ENCODE data around the gene TGFA.

TGFA gene

DNA sequence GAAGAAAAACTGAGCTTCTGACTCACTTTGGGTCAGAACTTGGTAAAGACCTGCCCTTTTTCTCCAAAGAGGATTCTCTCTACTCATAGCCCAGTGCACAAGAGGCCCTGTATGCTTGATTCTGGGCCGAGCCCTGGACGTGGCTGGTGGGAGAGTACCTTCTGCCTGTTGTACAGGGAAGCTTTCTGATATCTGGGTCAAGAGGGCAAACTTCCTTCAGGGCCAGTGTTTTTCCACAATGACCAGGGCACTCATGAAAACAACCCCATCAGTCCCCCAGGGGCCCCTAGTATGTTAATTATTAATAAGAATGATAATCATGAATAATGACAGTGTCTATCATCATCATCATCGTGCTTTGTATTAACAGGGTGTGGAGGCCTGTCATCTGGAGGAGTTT is 90.0 kb downstream of the TGFA start:
- DNase-seq (ENCODE audit: low read depth in 2 of 2) = no peak

DNA sequence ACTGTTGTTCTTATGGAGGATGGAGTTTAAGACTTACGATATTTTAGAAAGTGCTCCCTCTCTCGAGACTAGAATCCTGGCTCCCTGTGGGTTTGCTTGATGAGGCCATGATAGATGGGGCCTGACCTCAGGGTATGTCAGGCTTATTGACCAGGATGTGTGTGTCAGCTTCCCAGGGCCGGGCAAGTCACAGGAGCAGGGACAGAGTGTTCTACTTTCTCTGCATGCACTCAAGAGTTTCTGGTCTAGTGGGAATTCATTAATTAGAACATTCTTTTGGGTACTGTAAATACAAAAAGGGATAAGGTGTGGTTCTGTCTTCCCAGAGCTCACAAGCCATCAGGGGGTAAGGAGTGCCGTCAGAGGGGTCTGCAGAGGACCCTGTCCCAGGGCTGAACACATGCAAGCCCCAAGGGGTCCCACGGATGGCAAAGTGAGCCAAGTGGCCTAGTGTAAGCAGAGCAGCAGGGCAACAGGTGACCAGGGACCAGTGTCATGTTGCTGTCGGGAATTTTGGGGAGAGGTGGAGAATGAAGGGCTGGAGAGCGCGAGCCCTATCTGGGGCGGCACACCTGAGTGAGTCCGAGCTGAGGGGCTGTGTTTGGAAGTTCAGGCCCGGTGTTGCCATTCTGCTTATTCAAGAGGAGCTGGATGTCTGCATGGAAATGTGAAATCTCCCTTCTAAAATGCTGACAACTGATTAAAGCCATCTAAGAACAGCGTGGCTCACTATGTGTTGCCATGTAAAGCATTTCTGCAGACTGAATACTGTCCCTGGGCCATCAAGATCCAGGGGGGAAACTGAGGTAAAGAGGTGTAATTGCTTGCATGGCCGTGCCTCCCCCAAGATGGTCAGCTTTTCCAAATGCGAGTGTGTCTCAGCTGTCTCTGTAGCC is 91.4 kb downstream of the TGFA start:
- no peak for DNase-seq (ENCODE audit: low read depth in 2 of 2)

DNA sequence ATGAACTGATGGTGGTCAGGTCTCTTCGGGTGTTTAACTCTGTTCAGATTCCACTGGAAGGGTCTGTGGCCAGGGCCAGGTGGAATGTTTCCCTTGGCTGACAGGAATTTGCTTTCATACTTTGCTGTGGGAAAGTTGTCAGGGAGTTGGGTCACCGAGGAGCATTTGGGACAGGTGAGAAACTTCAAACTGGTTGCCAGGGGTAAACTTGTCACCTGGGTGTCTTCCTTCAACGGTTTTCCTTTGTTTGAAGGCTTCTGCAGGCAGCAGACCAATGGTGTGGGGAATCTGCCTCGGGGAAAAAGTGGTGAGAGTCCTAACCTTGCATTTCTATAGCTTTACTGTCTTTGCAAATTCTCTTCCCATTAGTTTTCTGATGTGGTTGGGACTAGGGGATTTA is 92.2 kb downstream of the TGFA start:
- DNase-seq (ENCODE audit: low read depth in 2 of 2) = no peak

DNA sequence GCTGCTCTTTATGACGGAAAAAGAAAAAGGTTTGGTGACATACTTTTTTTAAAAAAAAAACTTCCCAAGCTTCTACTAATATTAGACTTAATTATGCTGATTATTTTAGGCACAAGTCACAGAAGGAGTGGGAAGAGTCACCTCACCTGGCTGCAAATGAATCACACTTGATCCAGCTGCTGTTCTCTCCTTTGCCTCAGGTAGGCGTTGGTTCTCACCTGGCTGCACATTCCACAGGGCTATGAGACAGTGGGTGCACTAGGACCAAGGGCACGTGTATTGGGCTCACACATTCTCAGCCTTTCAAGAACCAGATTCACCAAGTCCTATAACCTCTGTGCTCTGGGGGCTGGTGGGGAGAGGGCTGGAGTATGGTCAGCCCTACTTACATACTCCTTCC is 93.3 kb downstream of the TGFA start:
- DNase-seq (ENCODE audit: low read depth in 2 of 2) = no peak

DNA sequence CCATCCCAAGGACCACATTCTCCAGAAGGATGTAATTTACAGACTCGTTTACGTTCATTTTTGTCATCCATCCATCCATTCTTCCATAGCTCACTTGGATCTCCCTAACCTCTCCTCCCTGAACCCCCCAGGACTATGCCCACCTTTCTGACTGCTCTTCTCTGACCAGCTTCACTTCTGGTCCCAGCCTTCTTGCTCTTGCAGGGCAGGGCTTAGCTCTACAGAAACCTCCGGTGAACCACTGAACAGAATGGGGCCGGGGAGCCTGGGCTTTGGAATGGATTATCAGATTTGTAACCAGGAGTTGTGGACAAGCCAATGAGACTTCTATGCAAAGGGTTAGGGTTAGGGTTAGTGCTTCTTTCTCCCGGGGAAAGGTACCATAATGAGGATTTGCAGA is 95.0 kb downstream of the TGFA start:
- no peak for DNase-seq (ENCODE audit: low read depth in 2 of 2)

DNA sequence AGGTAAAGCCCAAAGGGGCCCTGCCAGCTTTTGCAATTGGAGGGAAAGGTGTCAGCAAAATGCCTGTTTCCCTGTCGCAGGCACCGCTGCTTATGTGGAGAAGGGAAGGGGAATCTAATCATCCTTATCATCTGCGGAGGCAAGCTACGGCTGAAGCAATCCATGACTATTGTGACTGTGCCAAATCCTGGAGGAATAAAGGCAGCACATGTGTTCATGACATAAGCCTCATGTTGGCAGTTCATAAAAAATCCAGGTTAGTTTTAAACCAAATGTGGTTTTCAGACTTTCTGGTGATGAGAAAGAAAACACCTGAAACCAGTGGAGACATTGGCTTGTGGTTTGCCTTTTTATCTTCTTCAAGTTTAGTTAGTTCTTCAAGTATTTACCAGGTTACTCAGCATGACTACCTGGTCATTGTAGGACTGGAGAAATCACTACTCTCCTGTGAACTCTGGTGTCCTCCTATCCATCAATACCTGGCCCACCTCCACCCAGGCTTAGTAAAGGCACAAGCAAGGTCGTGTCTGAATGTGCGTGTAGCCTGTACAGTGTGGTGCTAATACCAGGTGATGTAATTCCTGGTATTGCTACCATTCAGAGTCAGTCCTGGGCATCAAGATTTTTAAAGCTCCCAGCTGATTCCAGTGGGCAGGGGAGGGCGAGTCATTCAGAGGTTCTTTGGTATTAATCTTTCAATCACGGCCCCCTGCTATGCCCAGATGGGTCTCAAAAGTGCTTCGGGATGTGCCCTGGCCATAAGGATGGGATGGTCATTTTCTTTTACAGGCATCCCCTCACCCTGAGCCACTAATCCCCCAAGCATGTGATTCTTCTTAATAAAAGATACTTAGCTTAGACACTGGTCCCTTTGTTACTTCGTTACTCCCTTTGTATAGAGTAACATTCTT is 96.8 kb downstream of the TGFA start:
- DNase-seq (ENCODE audit: low read depth in 2 of 2) = no peak

DNA sequence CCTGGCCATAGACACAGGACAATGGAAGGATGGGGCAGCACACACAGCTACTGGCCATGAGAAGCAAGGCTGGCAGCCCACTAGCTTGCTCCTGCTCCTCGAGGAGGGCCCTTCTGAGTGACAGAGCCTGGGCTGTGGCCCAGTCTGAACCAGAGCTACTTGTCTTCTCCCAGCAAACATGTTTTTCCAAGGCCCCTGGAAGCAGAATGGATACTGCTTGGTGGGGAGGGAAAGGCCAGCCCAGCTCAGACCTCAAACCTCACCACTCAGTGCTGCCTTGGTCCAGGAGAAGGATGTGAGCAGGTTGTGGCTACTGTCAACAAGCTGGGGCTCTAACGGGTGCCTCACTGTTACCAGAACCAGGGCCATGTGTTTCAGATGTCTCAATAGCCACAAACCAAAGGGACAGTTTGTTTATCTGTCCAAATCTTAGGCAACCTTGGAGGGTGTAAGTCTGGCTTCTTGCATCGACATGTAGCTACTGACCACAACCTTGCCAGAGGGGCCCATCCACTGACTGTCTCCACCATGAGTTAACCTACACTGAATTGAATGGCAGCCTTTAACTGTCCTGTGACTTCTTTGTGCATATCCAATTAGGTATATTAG is 98.6 kb downstream of the TGFA start:
- no peak for DNase-seq (ENCODE audit: low read depth in 2 of 2)

DNA sequence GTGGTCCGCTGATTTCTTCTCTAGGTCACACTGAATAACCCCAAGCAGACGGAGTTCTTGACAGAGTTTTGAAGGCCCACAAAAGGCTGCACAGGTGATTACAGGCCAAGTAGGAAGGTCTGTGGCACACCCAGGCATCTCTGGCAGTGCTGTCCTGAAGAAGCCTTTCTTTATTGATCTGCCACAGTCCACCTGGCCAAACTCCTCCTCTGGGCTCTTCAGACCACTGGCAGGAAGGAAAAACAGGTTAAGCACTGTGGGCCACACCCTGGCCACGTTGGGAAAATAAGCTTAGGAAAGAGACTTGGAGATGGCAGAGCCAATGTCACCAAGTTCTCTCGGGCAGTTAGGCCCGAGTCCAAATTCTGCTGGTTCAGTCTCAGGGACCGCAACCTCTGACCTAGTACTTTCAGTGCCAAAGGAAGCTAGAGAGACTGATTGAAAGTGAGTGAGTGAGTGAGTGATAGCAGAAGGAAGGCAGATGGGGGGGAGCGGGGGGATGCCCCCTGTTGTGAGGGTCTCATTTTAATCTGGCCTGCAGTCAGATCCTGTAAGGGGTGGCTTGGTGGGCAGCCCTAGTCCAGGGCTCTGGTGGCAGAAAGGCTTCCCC is 102.9 kb downstream of the TGFA start:
- no peak for DNase-seq (ENCODE audit: low read depth in 2 of 2)

DNA sequence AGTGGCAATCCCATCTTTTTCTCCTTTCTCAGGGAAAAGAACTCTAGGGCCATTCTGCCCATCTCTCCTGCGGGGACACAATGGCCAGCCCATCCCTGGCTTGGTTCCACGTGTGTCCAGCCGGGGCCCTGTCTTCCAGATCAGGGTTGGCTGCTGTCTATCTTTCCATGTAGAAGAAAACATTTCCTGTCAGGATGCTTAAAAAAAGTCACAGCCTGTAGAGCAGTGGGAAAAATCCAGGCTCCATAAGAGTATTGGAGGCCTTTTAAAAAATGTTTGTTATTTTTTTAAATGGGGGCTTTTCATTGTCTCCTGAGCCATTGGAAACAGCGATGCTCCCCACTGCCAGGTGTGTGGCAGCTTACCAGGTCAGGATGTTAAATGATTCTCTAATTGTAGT is 105.6 kb downstream of the TGFA start:
- no peak for DNase-seq (ENCODE audit: low read depth in 2 of 2)

DNA sequence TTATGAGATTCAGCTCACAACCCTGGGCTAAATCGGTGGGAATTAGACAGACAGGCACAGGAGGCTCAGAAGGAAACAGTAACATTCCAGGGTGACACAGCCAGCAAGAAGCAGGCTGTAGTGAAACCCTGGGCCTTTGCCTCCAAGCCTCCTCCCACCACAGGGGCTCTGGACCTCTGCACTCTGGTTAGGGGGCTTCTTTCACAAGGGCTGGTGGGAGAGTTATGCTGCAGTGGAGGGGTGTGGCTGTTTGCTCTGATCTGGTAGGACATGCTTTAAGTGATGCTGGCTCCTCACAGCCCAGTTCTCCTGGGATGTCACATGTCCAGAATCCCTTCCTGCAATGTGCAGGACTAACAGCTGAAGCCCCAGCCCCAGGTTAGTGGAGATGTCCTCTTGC is 109.9 kb downstream of the TGFA start:
- no peak for DNase-seq (ENCODE audit: low read depth in 2 of 2)

DNA sequence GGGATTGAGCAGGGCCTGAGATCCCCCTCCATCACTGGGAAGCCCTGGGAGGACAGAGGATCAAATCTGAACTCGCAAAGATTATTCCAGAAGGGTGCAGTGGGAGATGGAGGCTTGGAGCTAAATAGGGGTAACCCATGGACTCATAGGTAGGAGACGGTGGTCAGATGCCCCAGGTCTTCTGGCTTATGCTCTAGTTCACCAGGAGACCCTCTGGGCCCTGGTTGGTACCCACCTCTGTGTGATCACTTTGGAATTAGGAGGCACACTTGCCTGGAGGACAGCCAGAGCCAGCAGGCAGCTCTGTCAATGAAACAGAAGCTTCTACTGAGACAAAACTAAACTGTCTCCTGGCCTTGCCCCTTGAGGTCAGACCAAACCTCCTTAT is 110.6 kb downstream of the TGFA start:
- DNase-seq (ENCODE audit: low read depth in 2 of 2) = no peak

DNA sequence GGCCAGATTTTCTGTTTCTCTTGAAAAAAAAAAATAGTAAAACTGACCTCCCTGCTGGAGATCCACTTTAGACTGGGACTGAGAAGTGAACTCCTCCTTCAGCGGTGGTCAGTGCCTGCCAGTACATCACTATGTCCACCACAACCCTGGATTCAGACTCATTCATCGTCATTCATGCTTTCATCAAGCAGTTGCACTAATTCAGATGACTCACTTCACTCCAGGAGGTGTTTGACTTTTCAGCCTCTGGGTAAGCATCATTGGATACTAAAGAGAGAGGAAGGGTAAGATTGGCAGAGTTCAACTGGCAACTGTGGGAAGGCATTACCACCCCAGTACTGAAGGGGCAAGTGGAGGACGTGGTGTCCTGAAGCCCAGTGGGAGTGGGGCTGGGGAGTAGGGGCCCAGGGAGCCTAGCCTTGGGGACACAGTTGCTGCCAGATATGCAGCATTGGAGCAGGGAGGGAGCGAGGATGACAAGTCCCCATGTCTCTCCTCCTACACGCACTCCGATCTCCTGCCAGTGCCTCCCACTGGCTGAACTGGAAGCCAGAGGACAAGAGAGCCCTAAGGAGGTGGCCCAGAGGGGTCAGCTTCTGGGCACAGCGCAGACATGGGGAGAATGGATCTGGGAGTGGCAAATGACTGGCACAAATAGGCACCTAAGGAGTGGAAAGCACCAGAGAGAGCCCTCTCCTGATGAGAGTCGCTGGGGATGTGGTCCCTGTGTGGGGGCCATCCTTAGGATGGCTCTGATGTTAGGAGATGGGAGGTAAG is 111.1 kb downstream of the TGFA start:
- no peak for DNase-seq (ENCODE audit: low read depth in 2 of 2)

DNA sequence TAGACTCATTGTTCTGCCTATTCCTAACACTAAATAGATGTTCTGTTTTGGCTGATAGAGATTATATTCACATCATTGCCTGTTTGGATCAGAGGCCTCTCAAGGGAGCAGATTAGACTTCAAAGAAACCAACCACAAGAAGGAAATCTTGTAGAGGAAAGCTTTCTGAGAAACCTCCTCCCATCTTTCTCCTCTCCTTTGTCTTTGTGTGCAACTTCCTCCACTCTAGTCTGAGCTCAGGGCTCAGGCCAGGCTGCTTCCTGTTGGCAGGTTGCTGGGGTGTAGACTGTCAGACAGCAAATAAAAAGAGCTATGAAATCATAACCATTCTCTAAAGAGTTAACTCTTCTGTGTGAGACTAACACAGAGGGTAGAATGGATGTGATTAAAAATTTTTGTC is 113.0 kb downstream of the TGFA start:
- no peak for DNase-seq (ENCODE audit: low read depth in 2 of 2)

DNA sequence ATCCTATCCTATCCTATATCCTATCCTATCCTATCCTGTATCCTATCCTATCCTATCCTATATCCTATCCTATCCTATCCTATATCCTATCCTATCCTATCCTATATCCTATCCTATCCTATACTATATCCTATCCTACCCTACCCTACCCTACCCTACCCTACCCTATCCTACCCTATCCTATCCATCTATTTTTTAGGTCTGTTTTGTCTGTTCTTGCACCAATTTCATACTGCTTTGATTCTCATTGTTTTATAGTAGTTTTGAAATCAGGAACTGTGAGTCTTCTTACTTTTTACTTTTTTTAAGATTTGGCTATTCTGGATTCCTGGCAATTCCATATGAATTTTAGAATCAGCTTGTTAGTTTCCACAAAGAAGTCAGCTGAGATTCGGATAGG is 118.5 kb downstream of the TGFA start:
- no peak for DNase-seq (ENCODE audit: low read depth in 2 of 2)

DNA sequence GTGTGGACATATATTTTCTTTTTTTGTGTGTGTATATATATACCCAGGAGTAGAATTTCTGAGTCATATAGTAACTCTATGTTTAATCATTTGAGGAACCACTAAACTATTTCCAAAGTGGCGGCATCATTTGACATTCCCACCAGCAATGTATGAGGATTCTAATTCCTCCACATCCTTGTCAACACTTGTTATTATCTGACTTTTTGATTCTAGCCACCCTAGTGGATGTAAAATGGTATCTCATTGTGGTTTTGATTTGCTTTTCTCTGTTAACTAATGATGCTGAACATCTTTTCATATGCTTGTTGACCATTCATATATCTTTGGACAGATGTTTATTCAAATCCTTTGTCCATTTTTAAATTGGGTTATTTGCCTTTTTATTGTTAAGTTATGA is 120.3 kb downstream of the TGFA start:
- DNase-seq (ENCODE audit: low read depth in 2 of 2) = no peak

DNA sequence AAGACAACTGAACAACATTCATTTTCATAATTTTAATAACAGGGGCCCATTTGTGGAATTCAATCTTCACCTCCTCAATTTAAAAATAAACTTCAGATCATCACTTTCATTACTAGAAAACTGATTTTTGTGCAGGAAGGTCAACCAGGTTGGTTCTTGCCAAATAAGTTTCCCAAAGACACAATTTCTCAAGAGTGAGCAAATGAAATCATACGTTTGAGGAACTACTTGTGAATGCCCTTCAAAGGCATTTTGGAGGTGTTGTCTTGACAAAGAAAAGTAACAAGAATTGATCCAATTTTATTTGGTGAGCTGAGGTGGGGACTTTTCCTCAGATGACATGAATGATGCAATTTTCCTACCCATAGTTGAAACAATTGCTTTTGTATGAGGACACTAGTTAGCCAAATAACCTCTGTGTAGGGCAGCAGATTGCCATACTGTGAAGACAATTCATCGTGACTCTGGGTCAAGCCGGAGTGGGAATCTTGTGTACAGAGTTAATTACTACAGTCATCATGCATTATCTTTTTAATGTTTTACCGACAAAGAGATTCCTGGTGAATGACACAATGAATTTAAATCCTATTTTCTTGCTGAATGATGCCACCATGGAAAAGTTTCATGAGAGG is 121.8 kb downstream of the TGFA start:
- no peak for DNase-seq (ENCODE audit: low read depth in 2 of 2)

DNA sequence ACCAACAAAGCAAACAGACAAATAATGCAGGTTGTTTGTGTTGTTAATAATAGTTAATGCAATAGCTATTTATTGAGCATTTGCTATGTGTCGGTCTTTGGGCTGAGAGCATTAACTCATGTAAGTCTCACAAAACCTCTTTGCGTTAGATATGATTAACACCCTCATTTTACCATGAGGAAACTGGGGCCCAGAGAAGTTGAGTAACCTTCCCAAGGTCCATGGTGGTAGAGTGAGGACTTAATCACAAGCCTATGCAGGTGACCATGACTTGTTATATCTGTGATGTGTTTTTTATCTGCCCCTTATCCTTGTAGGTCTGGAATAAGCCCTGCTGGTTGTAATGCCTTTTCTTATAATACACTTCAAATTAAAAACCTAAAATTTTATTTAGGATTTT is 127.3 kb downstream of the TGFA start:
- DNase-seq (ENCODE audit: low read depth in 2 of 2) = no peak

DNA sequence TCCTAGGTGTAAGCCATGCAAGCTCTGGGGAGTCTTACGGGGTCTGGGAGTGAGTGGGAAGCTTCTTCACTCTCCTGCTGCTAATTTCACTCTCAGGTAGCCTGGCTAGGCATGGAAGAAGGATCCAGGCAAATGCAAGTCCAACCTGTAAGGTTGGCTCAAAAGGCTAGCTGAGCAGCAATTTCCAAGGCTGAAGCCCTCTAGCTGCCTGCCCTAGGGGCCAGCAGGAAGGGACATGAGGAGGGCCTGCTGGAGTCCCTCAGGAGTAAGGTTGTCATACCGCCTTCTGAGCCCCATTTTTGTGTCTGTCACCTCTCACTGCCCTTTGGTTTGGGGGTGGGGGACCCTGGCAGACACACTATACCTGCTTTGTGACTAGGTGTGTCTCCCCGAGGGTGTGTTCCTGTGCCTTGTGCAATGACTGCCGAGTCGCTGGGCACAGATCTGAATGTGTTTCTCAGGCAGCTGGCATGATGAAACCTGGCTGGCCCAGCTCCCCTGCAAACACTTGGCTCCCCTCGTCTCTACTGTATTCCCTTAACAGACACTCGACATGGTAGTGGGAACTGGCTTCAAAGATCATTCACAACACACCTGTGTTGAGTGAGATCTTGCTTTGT is 127.8 kb downstream of the TGFA start:
- DNase-seq (ENCODE audit: low read depth in 2 of 2) = no peak

DNA sequence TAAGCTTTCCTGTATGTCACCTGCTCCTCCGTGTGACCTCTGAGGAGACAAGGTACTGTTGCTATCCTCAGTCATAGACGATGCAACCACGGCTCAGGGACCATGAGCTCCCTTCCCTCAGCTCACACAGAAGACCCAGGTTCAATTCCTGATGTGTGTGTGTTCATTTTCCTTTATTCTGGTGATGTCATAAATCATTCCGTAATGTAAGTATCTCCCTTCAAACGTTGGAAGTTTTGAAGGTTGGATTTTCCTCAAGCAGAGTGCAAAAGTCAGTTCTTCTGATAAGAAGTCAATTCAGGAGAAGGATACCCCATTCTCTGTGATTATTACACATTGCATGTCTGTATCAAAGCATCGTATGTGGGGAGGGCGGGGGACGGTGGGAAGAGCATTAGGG is 132.9 kb downstream of the TGFA start:
- no peak for DNase-seq (ENCODE audit: low read depth in 2 of 2)

DNA sequence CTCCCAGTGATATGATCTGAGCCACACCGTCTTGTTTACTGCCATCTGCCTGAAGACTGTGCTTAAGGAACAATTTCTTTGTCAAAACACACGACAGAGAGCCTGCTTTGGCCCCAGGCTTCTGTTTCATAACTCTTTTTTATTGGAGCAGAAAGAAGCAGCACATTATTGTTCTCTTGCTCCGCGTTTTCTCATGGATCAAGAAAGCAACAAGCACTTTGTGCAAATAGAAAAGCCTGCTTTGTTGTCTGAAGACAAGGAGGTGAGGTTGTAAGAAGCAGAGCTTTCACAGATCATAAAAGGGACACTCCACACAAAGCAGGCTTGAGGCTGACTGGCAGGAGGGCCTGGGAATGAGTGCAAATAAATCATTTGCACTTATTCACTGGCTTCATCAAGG is 133.5 kb downstream of the TGFA start:
- DNase-seq (ENCODE audit: low read depth in 2 of 2) = no peak
